ENCODE data around the gene KTN1. TPM values are rescaled to one million over a fixed set of nuclear protein-coding genes. Genes with fewer than 3 reads are reported as not detected.

KTN1 gene
- total RNA-seq, 1 donor from 2014 or later: 227 TPM

- no peak for DNase-seq (ENCODE audit: low read depth)
These were observed 91.6 kb downstream of the KTN1 start for GRCh38 chr14:55671641-55672040.

GRCh38 chr14:55673048-55673447 lies 93.0 kb downstream of the KTN1 start:
- DNase-seq (ENCODE audit: low read depth): peak; percentile 32

- DNase-seq (ENCODE audit: low read depth): no peak
These were observed 101.1 kb downstream of the KTN1 start for GRCh38 chr14:55681096-55681495.

GRCh38 chr14:55684956-55685584 lies 105.1 kb downstream of the KTN1 start:
- peak; percentile 34 for DNase-seq (ENCODE audit: low read depth)

GRCh38 chr14:55686713-55687112 lies 106.7 kb downstream of the KTN1 start:
- no peak for DNase-seq (ENCODE audit: low read depth)

- DNase-seq (ENCODE audit: low read depth): no peak
These were observed 108.6 kb downstream of the KTN1 start for GRCh38 chr14:55688566-55688965.

GRCh38 chr14:55689981-55690871 lies 110.2 kb downstream of the KTN1 start:
- DNase-seq (ENCODE audit: low read depth): no peak

GRCh38 chr14:55691659-55692058 lies 111.7 kb downstream of the KTN1 start:
- no peak for DNase-seq (ENCODE audit: low read depth)

GRCh38 chr14:55693904-55694303 lies 113.9 kb downstream of the KTN1 start:
- DNase-seq (ENCODE audit: low read depth): no peak

- no peak for DNase-seq (ENCODE audit: low read depth)
These were observed 117.4 kb downstream of the KTN1 start for GRCh38 chr14:55697414-55697861.

- no peak for DNase-seq (ENCODE audit: low read depth)
These were observed 118.0 kb downstream of the KTN1 start for GRCh38 chr14:55698051-55698450.

- DNase-seq (ENCODE audit: low read depth): peak; percentile 81
These were observed 119.4 kb downstream of the KTN1 start for GRCh38 chr14:55699131-55700057.

- DNase-seq (ENCODE audit: low read depth): no peak
These were observed 121.6 kb downstream of the KTN1 start for GRCh38 chr14:55701638-55702037.

- DNase-seq (ENCODE audit: low read depth): no peak
These were observed 122.5 kb downstream of the KTN1 start for GRCh38 chr14:55702511-55702910.

- no peak for DNase-seq (ENCODE audit: low read depth)
These were observed 124.6 kb downstream of the KTN1 start for GRCh38 chr14:55704654-55705053.

GRCh38 chr14:55705651-55706364 lies 125.8 kb downstream of the KTN1 start:
- peak; percentile 26 for DNase-seq (ENCODE audit: low read depth)

- DNase-seq (ENCODE audit: low read depth): no peak
These were observed 126.3 kb downstream of the KTN1 start for GRCh38 chr14:55706365-55706684.

GRCh38 chr14:55706893-55707292 lies 126.9 kb downstream of the KTN1 start:
- no peak for DNase-seq (ENCODE audit: low read depth)

GRCh38 chr14:55707365-55707804 lies 127.4 kb downstream of the KTN1 start:
- peak; percentile 46 for DNase-seq (ENCODE audit: low read depth)

- peak; percentile 59 for DNase-seq (ENCODE audit: low read depth)
These were observed 130.6 kb downstream of the KTN1 start for GRCh38 chr14:55710506-55711041.

Data from myocyte (in vitro differentiated cells).